Peyer's patch (tissue), 4 donors: ENCODE measurements around the gene SOS2. TPM values are rescaled to one million over a fixed set of nuclear protein-coding genes. Genes with fewer than 3 reads are reported as not detected.

Experiments used
- DNase-seq, 3 donors: peaks; one replicate each; pipeline ENCODE4 v3.0.0-alpha.2; 2017 to 2019
- H3K27ac ChIP-seq, 4 donors: fragments of 200-600 bp; sonication (generic); one replicate each; pipeline ENCODE4 v1.5.1; 2016 to 2019
- H3K27me3 ChIP-seq, 2 donors: fragments of 200-600 bp; sonication (generic); one replicate each; pipeline ENCODE4 v1.5.1; 2019
- H3K36me3 ChIP-seq, 3 donors: fragments of 200-600 bp; sonication (generic); one replicate each; pipeline ENCODE4 v1.5.1; 2016 to 2019
- H3K4me1 ChIP-seq, 4 donors: fragments of 200-600 bp; sonication (generic); one replicate each; pipeline ENCODE4 v1.5.1; 2016 to 2019
- H3K4me3 ChIP-seq, 4 donors: fragments of 200-600 bp; sonication (generic); 1 replicate in 3 of 4; 2 replicates in 1 of 4; pipeline ENCODE4 v1.5.1; 2016 to 2019; ENCODE audit warnings: mild to moderate bottlenecking in 1 of 4
- H3K9me3 ChIP-seq, 4 donors: fragments of 200-600 bp; sonication (generic); one replicate each; pipeline ENCODE4 v1.5.1; 2016 to 2019; ENCODE audit warnings: mild to moderate bottlenecking in 1 of 4
- POLR2A ChIP-seq, 2 donors: fragments of 450-650 bp; IDR thresholded peaks; one replicate each; pipeline ENCODE4 v1.5.1; 2017; ENCODE audit warnings: antibody characterized with exemption in 2 of 2, mild to moderate bottlenecking in 2 of 2, moderate library complexity in 2 of 2
- total RNA-seq, 4 donors: library from RNA; depleted of rRNA; stranded (reverse); fragments of >200 nt; gene quantifications; one replicate each; pipeline ENCODE4 v1.1.0, GENCODE V29; 2016
- TF ChIP-seq, protein P1 (sequence below), 6 experiments: fragments of 450-650 bp in 4 of 6; fragments of 200-600 bp in 2 of 6; sonication (generic) in 1 of 6; IDR thresholded peaks; one replicate each; pipeline ENCODE4 v1.5.1; 2017 to 2019; ENCODE audit warnings: antibody characterized with exemption in 6 of 6, mild to moderate bottlenecking in 3 of 6, moderate library complexity in 1 of 6

The SOS2 gene
- total RNA-seq, 4 donors from 2014 or later, result 41.7 to 57.1 (median 53.9) TPM

DNA sequence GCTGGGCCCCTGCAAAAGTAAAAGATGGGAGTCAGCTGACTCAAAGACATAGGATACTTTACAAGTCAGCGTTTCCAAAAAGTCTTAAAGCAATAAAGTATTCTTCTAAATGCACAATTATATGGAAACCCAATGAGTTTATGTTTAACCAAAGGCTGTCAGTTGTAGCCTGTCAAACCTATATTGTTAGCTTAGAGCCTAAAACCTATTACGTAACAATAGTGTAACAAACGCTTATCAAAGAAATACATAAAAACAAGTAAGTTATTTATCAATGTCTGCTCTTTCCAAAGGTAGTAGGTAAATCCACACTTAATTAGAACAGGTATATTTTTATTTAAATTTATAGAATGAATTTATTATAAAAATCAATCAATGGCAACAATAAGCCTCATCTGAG lies 15.9 kb upstream of the SOS2 start:
- no peaks in the 10 kb centered on the region for H3K9me3 ChIP-seq
- no peaks in the 10 kb centered on the region for H3K36me3 ChIP-seq
- TF ChIP-seq POLR2A (IDR thresholded peaks at IDR 0.05), result no peak
- TF ChIP-seq, protein P1, sequence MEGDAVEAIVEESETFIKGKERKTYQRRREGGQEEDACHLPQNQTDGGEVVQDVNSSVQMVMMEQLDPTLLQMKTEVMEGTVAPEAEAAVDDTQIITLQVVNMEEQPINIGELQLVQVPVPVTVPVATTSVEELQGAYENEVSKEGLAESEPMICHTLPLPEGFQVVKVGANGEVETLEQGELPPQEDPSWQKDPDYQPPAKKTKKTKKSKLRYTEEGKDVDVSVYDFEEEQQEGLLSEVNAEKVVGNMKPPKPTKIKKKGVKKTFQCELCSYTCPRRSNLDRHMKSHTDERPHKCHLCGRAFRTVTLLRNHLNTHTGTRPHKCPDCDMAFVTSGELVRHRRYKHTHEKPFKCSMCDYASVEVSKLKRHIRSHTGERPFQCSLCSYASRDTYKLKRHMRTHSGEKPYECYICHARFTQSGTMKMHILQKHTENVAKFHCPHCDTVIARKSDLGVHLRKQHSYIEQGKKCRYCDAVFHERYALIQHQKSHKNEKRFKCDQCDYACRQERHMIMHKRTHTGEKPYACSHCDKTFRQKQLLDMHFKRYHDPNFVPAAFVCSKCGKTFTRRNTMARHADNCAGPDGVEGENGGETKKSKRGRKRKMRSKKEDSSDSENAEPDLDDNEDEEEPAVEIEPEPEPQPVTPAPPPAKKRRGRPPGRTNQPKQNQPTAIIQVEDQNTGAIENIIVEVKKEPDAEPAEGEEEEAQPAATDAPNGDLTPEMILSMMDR (IDR thresholded peaks at IDR 0.05), result no peak
- H3K4me3 ChIP-seq, result no peak overlapping the region
- no peaks in the 10 kb centered on the region for H3K4me1 ChIP-seq
- no peaks in the 10 kb centered on the region for H3K27me3 ChIP-seq
- DNase-seq, result no peak
- no peak overlapping the region for H3K27ac ChIP-seq

DNA sequence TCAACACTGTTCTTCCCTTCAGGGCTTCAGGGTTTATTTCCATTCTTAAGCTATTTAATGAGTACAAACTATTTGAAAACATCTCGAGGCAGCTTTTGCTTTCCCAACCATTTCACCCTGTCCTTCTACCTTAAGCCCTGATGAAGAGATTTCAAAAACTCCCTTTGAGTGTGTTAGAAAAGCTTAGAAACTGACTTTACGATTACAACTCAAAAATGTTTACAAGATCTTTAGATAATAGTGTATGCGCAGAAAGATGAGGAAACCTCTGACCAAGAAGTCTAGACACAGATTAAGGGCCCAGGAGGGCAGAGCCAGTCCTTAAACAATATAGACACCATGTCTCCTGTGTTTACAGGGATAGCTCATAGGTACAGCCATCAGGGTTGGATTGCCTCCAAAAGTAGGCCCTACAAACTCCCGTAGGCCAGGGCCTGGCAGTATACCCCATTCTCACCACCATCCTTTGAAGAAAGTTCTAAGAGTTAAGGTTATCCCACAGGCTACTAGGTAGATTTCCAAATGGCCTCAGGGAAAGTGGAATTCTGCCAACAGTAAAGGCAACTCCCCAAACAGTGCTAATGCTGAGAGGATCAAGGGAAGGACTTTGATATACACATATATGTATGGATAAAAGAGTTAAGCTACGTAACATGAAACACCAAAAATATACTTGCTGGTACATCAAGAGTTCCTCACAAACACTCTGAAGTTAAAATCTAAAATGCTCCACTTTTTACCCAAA lies 11.4 kb upstream of the SOS2 start:
- no peak overlapping the region for H3K27ac ChIP-seq
- TF ChIP-seq, protein P1 (IDR thresholded peaks at IDR 0.05), result no peak
- TF ChIP-seq POLR2A (IDR thresholded peaks at IDR 0.05), result no peak
- H3K27me3 ChIP-seq, result no peaks in the 10 kb centered on the region
- H3K36me3 ChIP-seq, result no peaks in the 10 kb centered on the region
- DNase-seq, result no peak
- no peak overlapping the region for H3K4me3 ChIP-seq
- H3K9me3 ChIP-seq, result no peaks in the 10 kb centered on the region
- H3K4me1 ChIP-seq, result no peaks in the 10 kb centered on the region

DNA sequence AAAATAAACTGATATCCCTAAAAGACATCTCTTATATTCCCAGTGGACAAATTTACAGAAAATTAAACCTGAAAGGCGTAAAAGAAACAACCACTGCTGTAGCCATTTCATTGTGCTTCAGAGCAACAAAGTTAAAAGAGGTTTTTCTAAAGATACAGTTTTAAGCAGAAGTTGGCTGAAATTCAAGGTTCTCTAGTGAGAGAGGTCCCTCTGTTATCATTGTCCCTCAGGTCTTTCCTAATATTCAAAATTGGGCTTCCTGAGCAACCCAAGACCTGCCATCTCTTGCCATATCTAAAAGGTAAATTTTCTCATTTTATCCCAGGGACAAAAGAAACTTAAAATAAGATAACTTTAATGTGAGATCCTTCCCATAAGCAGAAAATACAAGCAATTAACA lies 10.7 kb upstream of the SOS2 start:
- Histone ChIP-seq H3K9me3 (no peaks in the 10 kb centered on the region), H3K27me3 (no peaks in the 10 kb centered on the region), H3K4me3 (no peak overlapping the region), H3K27ac (no peak overlapping the region), H3K4me1 (no peaks in the 10 kb centered on the region), H3K36me3 (no peaks in the 10 kb centered on the region)
- DNase-seq, result no peak
- TF ChIP-seq, protein P1 (IDR thresholded peaks at IDR 0.05), result no peak
- no peak for TF ChIP-seq POLR2A (IDR thresholded peaks at IDR 0.05)

DNA sequence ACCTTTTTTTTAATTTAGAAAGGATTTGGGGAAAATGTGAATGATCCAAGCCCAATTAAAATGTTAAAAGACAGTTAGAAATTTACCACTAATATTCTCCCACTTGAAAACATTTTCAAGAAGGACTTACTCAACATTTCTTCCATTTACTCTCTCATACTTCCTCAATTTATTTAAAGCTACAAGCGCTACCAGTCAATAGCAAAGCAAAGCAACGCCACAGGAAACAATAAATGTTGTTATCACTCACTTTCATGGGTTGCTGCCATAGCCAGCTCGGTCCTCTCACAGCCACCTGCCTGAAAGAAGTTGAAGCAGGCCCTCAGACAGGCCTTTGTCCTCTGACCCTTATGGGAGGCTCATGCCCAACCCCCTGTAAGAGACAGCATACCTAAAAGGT lies 6.0 kb upstream of the SOS2 start:
- H3K27me3 ChIP-seq, result no peaks in the 10 kb centered on the region
- TF ChIP-seq, protein P1 (IDR thresholded peaks at IDR 0.05), result no peak
- TF ChIP-seq POLR2A (IDR thresholded peaks at IDR 0.05), result no peak
- H3K9me3 ChIP-seq, result no peaks in the 10 kb centered on the region
- peaks cover 0 to 2% (median 0%) of the 10 kb centered on the region in 4 donors for H3K4me1 ChIP-seq
- H3K36me3 ChIP-seq, result no peaks in the 10 kb centered on the region
- DNase-seq, result no peak
- no peak overlapping the region for H3K4me3 ChIP-seq
- no peak overlapping the region for H3K27ac ChIP-seq

DNA sequence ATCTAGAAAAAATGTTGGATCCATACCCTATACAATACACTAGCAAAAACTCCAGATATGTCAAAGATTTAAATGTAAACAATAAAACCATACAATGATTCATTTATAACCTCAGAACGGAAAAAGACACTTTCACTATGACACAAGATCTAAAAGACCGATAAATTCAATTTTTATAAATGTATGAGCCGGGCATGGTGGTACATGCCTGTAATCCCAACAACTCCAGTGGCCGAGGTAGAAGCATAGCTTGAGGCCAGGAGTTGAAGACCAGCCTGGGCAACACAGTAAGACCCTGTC lies 2.5 kb upstream of the SOS2 start:
- Histone ChIP-seq H3K27ac (no peak overlapping the region), H3K9me3 (no peaks in the 10 kb centered on the region), H3K36me3 (no peaks in the 10 kb centered on the region), H3K4me3 (no peak overlapping the region), H3K4me1 (peaks cover 0 to 14% (median 0%) of the 10 kb centered on the region in 4 donors), H3K27me3 (no peaks in the 10 kb centered on the region)
- TF ChIP-seq POLR2A (IDR thresholded peaks at IDR 0.05), result no peak
- TF ChIP-seq, protein P1 (IDR thresholded peaks at IDR 0.05), result no peak
- DNase-seq, result no peak
